Ectodermal cell (in vitro differentiated cells): Measurements from ENCODE around the gene TACR1.
"Not testable (repeated sequence)": the region's sequence is repeated elsewhere in the genome, so short reads cannot be mapped to it uniquely, and the experiment has no call there.

Source experiments
- H3K27ac ChIP-seq: 2 replicates; pipeline ENCODE4 v1.7.0; 2013; ENCODE audit warnings: mild to moderate bottlenecking, low read depth, low read length; ENCODE audit not compliant: insufficient read depth, poor library complexity, severe bottlenecking
- H3K27me3 ChIP-seq: 2 replicates; pipeline ENCODE4 v1.7.0; 2013; ENCODE audit warnings: mild to moderate bottlenecking, low read length; ENCODE audit not compliant: insufficient read depth, control insufficient read depth, poor library complexity, severe bottlenecking
- H3K36me3 ChIP-seq: one replicate; pipeline ENCODE4 v1.7.0; 2013; ENCODE audit warnings: low read length; ENCODE audit not compliant: control insufficient read depth, insufficient read depth
- H3K4me1 ChIP-seq: one replicate; pipeline ENCODE4 v1.7.0; 2013; ENCODE audit warnings: low read length; ENCODE audit not compliant: control insufficient read depth, insufficient read depth
- H3K4me3 ChIP-seq: 2 replicates; pipeline ENCODE4 v1.7.0; 2013; ENCODE audit warnings: low read depth, low read length, control low read depth; ENCODE audit not compliant: insufficient read depth
- H3K9me3 ChIP-seq: 2 replicates; pipeline ENCODE4 v1.7.0; 2013; ENCODE audit warnings: mild to moderate bottlenecking, low read length, moderate library complexity; ENCODE audit not compliant: control insufficient read depth
- WGBS, 2 experiments: methylation state at CpG; one replicate each; pipeline ENCODE4 v1.1.7; 2013; ENCODE audit warnings: missing lambda C conversion rate in 2 of 2; 5-methylcytosine and 5-hydroxymethylcytosine counted together

Gene TACR1

DNA sequence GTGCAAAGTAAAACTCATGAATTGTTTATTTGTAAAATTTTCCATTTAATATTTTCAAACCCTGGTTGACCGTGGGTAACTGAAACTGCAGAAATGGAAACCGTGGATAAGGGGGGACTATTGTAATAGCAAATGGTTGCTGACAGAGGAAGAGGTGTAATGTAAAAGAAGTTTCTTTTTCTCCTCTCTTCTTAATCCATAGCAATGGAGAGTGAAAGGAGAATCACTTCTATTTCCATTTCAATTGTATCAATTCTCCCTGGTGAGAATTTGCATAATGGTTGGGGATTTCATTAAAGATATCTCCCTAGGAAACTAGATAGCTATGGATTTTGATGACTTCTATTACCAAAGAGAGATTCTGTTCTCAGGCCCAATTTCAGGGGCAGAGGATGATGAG lies 24.8 kb downstream of the TACR1 start:
- WGBS, 2 experiments: 28 to 40% methylated on average over 1 to 2 of the region's 2 CpGs
- Histone ChIP-seq H3K4me3 (no peak overlapping the region), H3K36me3 (no peaks in the 10 kb centered on the region), H3K27ac (no peak overlapping the region), H3K4me1 (no peaks in the 10 kb centered on the region), H3K27me3 (no peaks in the 10 kb centered on the region), H3K9me3 (no peaks in the 10 kb centered on the region)

- no peaks in the 10 kb centered on the region for H3K27me3 ChIP-seq
- H3K36me3 ChIP-seq: no peaks in the 10 kb centered on the region
- H3K9me3 ChIP-seq: no peaks in the 10 kb centered on the region
Measured at GRCh38 chr2:75173740-75174139, 25.6 kb downstream of the TACR1 start.

DNA sequence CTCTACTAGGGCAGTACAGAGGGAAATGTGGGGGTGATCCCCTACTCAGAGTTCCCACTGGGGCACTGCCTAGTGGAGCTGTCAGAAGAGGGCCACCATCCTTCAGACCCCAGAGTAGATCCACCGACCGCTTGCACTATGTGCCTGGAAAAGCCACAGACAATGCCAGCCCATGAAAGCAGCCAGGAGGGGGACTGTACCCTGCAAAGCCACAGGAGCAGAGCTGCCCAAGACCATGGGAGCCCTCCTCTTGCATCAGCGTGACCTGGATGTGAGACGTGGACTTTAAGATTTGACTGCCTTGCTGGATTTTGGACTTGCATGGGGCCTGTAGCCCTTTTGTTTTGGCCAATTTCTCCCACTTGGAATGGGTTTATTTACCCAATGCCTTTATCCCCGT lies 27.9 kb downstream of the TACR1 start:
- not testable (repeated sequence) for H3K27me3 ChIP-seq, H3K9me3 ChIP-seq, H3K27ac ChIP-seq, H3K36me3 ChIP-seq, H3K4me1 ChIP-seq, H3K4me3 ChIP-seq
- 95 to 98% methylated on average over 5 of the region's 5 CpGs for WGBS, 2 experiments

More at GRCh38 chr2:75173740-75174139, 25.6 kb downstream of the TACR1 start:
- Histone ChIP-seq H3K27ac (no peak overlapping the region), H3K4me1 (no peaks in the 10 kb centered on the region), H3K4me3 (no peak overlapping the region)

DNA sequence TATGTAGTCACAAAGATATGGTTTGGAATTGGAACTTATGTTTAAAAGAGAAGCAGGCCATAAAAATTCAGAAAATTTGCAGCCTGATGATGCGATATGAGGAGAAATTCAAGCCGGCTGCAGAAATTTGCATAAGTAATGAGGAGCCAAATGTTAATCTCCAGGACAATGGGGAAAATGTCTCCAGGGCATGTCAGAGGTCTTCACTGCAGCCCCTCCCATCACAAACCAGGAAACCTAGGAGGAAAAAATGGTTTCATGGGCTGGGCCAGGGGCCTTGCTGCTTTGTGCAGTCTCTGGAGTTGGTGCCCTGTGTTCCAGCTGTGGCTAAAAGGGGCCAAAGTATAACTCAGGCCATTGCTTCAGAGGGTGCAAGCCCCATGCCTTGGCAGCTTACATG lies 28.4 kb downstream of the TACR1 start:
- no peaks in the 10 kb centered on the region for H3K4me1 ChIP-seq
- no peaks in the 10 kb centered on the region for H3K27me3 ChIP-seq
- H3K36me3 ChIP-seq: no peaks in the 10 kb centered on the region
- H3K4me3 ChIP-seq: no peak overlapping the region
- no peak overlapping the region for H3K27ac ChIP-seq
- 94 to 96% methylated on average over 2 of the region's 2 CpGs for WGBS, 2 experiments
- no peaks in the 10 kb centered on the region for H3K9me3 ChIP-seq

- H3K4me3 ChIP-seq: no peak overlapping the region
- no peaks in the 10 kb centered on the region for H3K36me3 ChIP-seq
- WGBS, 2 experiments: 88 to 89% methylated on average over 2 of the region's 2 CpGs
- no peaks in the 10 kb centered on the region for H3K4me1 ChIP-seq
- no peak overlapping the region for H3K27ac ChIP-seq
- H3K27me3 ChIP-seq: no peaks in the 10 kb centered on the region
- H3K9me3 ChIP-seq: no peaks in the 10 kb centered on the region
Measured at GRCh38 chr2:75168186-75168585, 31.1 kb downstream of the TACR1 start.

DNA sequence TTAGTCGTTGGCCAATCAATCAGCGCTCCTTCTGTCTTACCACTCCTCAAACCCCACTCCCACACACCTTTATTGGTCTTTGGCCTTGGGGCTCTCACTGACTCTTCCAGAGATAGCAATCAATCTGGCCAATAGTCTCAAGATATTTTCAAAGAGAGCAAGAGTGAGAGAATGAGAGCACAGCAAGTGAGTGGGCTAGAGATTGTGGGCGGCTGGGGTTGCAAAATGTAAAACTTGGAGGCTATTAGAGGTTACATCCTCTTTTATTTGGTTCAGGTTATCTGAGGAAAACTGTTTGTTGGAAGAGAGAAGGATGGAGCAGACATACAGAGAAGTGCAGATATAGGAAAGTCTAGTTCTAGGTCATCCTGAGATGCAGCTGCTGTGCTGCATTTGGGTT lies 32.8 kb downstream of the TACR1 start:
- no peaks in the 10 kb centered on the region for H3K9me3 ChIP-seq
- H3K27ac ChIP-seq: no peak overlapping the region
- H3K4me1 ChIP-seq: no peaks in the 10 kb centered on the region
- no peak overlapping the region for H3K4me3 ChIP-seq
- 87 to 88% methylated on average over 2 to 3 of the region's 3 CpGs for WGBS, 2 experiments
- H3K27me3 ChIP-seq: no peaks in the 10 kb centered on the region
- H3K36me3 ChIP-seq: no peaks in the 10 kb centered on the region

DNA sequence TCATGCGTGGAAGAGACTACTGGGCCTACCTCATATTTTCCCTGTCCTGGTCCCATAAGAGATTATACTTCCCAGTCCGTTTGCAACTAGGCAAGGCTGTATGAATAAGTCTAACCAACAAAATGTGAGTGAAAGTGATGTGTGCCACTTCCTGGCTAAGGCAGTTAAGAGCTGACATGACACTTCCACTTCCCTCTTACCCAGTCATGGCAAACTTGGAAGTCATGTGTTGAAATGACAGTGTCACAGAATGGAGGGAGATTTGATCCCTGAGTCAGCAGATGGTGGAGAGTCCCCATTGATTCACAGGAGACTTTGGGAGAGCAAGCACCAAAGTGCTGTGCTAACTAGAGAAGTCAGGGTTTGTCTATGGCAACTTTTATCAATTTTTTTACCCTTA lies 36.4 kb downstream of the TACR1 start:
- Histone ChIP-seq H3K9me3 (no peaks in the 10 kb centered on the region), H3K4me1 (no peaks in the 10 kb centered on the region), H3K27ac (no peak overlapping the region), H3K27me3 (no peaks in the 10 kb centered on the region), H3K36me3 (no peaks in the 10 kb centered on the region), H3K4me3 (no peak overlapping the region)
- WGBS, 2 experiments: 88 to 94% methylated on average over 2 of the region's 2 CpGs

- H3K4me1 ChIP-seq: no peaks in the 10 kb centered on the region
- H3K36me3 ChIP-seq: no peaks in the 10 kb centered on the region
- no peak overlapping the region for H3K27ac ChIP-seq
- H3K9me3 ChIP-seq: no peaks in the 10 kb centered on the region
- no peaks in the 10 kb centered on the region for H3K27me3 ChIP-seq
- no peak overlapping the region for H3K4me3 ChIP-seq
Measured at GRCh38 chr2:75162259-75162658, 37.1 kb downstream of the TACR1 start.

DNA sequence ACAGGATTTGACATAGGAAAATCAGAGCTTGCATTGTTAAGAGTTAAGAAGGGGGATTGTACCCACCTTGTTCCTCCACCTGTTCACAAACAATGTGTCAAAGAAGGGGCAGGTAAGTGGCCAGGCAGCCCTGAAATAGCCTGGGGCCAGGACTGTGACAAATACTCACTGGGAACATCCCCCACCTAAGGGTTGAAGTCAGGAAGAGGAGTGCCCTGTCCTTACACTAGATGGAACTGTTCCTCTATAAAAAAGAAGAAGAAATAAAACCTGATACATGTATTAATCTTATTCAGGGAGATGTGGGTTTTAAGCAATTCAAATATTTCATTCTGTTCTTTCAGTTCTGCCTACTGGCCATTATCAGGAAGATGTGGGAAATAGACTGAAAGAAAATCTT lies 41.9 kb downstream of the TACR1 start:
- H3K27ac ChIP-seq: no peak overlapping the region
- no peak overlapping the region for H3K4me3 ChIP-seq
- H3K27me3 ChIP-seq: no peaks in the 10 kb centered on the region
- no peaks in the 10 kb centered on the region for H3K36me3 ChIP-seq
- H3K9me3 ChIP-seq: no peaks in the 10 kb centered on the region
- H3K4me1 ChIP-seq: peaks cover 8% of the 10 kb centered on the region

GRCh38 chr2:75155115-75155514 lies 44.2 kb downstream of the TACR1 start:
- H3K36me3 ChIP-seq: no peaks in the 10 kb centered on the region
- H3K4me1 ChIP-seq: peaks cover 8% of the 10 kb centered on the region
- 89 to 90% methylated on average over 3 of the region's 3 CpGs for WGBS, 2 experiments
- no peak overlapping the region for H3K4me3 ChIP-seq
- no peaks in the 10 kb centered on the region for H3K27me3 ChIP-seq
- H3K27ac ChIP-seq: no peak overlapping the region
- H3K9me3 ChIP-seq: no peaks in the 10 kb centered on the region

- WGBS, 2 experiments: 73 to 90% methylated on average over 1 of the region's 1 CpG
- no peaks in the 10 kb centered on the region for H3K9me3 ChIP-seq
- peaks cover 8% of the 10 kb centered on the region for H3K4me1 ChIP-seq
- H3K36me3 ChIP-seq: no peaks in the 10 kb centered on the region
- H3K4me3 ChIP-seq: no peak overlapping the region
- H3K27me3 ChIP-seq: no peaks in the 10 kb centered on the region
- no peak overlapping the region for H3K27ac ChIP-seq
Measured at GRCh38 chr2:75153221-75153620, 46.1 kb downstream of the TACR1 start.
